ENCODE results near the gene EOMES. TPM values are rescaled to one million over a fixed set of nuclear protein-coding genes. Genes with fewer than 3 reads are reported as not detected.

EOMES gene
- polyA plus RNA-seq, 4 donors = 0.13 to 0.19 (median 0.16) TPM; not detected in 1

DNA sequence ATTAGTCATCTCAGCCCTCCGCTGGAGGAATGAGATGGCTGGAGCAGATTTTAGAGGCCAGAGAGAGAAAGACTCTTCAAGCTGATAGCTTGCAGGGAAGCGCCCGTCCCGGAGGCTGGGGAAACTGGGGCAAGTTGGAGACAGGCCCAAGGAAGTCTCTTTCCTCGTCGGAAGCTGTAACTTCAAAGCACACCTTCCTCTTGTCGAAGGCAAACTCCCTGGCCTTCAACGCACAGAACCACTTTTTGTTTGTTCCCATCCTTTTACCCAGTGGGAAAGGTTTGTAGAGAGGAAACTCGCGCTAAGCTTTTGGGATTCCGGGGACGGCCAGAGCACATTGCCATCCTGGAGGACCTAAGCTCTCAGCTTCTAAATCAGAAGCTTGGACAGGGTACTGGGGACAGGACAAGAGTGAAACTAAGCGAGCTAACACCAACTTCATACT is 900 bp upstream of the EOMES start:
- no peak for DNase-seq (ENCODE audit: low read depth in 4 of 4, low spot score in 2 of 4)

DNA sequence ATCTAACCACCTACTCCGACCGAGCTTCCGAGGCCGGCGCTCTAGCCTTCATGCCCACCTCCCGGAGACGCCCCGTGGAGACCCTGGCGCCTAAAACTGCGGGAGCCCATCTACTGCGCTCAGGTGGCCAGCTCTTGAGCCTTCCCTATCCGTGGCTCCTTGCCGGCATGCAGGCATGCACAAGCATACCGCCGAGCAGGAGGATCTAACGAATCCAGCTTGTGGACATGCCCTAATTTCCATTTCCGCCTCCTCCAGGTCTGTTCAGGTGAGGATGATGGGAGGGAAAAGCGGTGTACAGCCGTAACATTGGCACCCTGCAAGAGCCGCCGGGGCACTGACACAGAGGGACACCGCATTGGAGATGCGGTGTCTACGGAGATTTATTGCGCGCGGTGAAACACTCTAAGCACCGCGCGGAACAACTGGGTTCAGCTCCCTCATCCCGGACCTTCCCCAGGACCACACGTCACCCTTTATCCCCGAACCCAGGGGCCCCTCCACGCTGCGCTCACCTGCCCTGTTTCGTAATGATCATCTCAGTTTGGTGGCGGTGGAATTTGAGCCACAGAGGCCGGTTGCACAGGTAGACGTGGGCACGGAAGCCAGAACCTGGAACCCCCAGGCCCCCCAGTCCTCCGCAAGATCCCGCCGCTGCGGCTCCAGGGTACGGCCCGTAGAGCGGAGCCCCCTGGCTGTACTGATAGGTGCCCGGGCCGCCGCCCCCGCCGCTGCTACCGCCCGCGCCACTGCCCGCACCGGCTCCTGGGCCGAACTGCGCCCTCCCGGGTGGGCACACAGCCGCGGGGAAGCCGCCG is 1.0 kb downstream of the EOMES start:
- DNase-seq (ENCODE audit: low read depth in 4 of 4, low spot score in 2 of 4) = no peak

DNA sequence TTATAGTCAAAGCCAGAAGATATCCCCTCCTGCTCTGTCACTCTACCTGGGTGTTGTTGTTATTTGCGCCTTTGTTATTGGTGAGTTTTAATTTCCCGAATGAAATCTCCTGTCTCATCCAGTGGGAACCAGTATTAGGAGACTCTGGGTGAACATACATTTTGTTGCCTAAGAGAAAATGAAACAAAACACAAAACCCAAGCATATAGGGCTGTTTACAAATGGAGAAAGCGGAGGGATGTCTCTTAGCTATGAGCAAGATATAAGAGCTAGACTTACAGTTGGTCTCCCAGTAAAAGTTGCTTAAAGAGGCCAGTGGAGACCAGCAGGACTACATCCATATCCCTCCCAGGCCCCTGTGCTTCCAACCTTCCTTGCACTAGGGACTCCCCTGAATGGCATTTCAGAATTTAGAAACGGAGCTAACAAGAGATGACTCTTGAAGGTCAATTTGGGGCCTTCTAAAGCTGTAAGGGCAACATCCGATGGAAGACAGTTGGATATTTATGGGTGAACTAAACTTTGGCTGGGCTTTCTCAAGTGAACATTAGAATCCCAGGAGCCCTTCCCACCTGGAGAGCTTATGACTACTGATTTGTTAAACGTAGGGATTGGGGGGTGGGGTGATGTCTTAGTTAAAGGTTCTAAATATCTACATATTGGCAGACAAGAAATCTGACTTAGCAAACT is 2.7 kb downstream of the EOMES start:
- DNase-seq (ENCODE audit: low read depth in 4 of 4, low spot score in 2 of 4) = no peak

DNA sequence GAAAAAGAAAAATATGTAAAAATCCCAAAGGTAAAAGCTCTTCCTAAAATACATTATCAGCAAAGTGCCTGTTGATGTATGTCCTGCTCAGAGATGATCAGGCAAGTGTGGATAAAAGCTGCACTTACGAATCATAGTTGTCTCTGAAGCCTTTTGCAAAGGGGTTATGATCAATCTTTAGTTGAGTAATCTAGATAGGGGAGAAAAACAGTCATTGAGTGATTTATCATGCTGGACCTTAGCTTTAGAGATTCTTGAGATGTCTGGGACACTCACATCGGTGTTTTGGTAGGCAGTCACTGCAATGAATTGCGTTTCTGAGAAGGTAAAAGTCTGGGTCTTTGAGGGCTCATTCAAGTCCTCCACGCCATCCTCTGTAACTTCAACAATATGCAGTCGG is 3.7 kb downstream of the EOMES start:
- DNase-seq (ENCODE audit: low read depth in 4 of 4, low spot score in 2 of 4) = no peak

DNA sequence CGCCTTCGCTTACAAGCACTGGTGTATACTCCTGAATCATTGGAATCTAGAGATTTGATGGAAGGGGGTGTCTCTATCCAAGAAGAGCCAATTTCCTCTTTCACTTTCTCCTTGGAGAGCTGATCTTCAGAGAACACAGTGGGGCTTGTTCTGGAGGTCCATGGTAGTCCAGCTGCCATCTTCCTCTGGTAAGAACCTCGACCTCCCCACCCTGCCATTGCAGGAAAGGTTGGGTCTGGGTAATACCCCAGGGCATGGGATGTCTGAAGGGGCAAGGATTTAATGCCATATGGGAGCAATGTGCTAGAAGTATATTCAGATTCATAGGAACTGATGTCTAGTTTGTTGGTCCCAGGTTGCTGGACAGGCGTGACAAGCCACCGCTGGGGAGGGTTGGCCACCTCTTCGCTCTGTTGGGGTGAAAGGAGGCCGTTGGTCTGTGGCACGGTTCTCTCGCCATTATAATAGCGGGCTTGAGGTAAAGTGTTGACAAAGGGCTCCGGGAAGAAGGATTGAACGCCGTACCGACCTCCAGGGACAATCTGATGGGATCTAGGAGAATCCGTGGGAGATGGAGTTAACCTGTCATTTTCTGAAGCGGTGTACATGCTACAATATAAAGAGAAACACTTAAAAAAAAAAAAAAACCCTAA is 4.8 kb downstream of the EOMES start:
- DNase-seq (ENCODE audit: low read depth in 4 of 4, low spot score in 2 of 4) = no peak

DNA sequence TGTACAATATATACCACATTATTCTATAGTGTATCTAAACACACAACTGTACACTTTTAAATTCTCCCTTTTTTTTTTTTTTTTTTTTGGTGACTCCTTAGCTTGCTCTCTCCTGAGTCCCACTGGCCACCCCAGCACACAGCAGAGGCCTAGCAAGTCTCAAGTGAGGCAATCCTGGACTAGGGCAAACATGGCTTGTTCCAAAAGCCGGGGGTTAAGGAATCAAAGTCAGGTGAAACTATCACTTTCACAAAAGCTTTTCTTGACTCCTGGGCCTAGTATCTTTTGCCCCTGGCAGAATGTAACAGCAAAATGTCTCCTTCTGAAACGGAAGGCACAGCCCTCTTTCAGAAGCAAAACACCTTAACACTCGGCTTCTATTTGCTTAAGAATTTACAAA is 5.8 kb downstream of the EOMES start:
- no peak for DNase-seq (ENCODE audit: low read depth in 4 of 4, low spot score in 2 of 4)

DNA sequence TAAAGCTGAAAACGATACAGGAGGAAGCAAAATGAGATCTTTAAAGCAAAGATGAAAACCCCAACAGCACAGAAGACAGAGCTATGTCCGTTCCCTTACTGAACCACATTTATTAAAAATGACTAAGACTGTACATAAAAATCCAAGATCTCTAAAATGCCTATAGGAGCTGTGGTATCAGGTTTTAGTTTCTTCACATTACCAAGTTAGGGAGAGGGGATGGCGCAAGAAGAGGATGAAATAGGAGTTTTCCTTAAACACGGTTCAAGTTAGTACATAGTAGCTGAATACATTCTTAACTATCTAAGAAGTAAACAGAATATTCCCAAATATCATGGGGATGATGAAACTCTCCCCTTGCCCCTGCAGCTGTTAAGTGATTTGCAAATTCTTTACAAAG is 6.3 kb downstream of the EOMES start:
- no peak for DNase-seq (ENCODE audit: low read depth in 4 of 4, low spot score in 2 of 4)

DNA sequence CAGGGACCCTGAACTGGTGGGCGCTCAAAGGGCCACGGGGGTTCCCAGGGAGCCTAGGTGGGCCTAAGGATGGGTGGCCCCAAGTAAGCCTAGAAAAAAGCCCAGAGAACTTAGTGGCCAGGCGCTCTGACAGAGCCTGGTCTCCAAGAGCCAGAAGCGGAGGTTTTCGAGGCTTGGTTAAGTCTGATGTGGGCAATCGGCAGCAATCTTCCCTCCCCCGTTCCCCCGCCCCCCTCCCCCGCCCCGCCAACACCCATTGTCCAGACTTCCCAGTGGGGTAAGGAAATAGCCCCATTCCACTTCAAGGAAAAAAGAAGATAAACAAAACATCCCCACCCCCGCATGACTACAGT is 6.7 kb downstream of the EOMES start:
- no peak for DNase-seq (ENCODE audit: low read depth in 4 of 4, low spot score in 2 of 4)

DNA sequence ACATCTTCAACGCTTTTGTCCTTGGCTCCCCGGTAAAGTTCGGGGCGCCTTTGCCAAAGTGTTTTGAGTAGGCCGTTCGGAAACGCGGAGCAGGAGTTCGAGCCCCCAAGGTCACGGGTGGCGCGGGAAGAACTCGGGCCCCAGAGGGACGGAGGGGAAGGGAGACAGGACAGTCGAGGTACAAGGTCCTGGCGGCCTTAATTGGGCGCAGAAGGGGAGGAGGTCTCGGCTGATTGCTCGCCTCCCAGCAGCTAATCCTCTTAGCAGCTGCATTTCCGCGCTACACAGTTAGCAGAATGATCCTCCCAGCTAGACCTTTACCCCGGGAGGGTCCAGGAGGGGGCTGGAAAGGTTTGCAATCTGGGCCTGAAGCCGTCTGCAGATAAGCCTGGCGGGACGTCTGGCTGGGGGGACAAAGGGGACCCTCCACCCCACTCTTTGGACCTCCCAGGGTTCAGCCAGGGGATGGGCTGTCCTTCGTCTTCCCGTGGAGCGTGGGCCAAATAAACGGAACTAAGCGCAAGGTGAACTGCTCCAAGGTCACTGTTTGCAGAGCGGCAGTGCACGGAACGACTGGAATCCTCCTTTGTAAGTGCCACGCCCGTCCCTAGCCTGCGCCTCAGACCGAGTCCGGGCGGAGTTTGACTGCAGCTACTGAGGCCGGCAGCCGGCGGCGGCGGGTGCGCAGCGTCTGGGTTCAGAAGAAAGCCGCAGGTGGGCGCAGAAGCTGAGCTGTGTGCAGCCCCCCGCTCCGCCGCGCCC is 7.2 kb downstream of the EOMES start:
- DNase-seq (ENCODE audit: low read depth in 4 of 4, low spot score in 2 of 4) = no peak

DNA sequence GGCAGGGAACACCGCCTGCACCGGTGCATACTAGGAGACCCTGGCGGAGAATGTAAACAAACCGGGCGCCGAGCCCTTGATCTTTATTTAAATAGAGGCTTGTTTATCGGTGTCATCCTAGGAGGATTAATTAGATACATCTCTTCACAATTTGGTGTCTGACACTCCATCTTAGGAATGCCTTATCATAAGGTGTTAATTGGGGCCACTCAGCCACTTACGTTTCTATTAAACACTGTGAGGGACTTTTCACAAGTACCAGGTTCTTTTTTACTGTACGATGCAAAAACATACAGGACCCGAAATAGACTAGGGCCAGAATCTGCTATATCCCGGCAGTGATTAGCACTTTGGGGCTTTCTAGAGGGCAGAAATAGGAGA is 8.0 kb downstream of the EOMES start:
- no peak for DNase-seq (ENCODE audit: low read depth in 4 of 4, low spot score in 2 of 4)

DNA sequence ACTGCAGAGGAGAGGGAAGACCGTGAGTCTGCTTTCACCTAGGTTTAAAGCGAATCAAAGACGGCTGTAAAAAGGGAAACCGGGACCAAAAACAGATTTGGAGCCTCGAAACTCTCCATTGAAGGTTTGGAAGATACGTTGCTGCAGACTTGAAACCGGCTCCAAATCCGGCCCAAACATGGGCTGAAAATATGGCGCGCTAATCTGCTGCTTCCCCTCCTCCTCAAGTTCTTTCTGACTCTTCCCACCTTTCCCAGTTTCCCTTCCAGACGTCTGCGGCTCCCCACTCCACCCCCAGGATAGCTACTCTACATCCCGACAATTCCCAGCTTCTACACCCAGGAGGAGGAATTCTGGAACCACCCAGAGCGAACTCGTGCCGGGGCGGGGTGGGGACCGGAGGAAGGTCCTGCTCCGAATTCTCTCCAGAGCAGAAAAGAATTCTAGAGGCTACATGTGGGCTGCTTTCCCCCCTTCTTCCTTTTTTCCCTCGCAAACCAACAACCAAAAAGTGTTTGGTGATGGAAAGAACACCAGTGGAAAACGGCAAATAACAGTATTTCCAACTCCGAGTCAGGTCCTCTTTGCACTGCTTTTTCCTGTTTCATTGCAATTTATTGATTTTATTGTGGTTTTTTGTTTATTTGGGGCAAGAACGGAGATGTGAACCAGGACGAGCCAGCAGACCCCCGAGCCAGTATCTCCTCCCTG is 8.5 kb downstream of the EOMES start:
- no peak for DNase-seq (ENCODE audit: low read depth in 4 of 4, low spot score in 2 of 4)

DNA sequence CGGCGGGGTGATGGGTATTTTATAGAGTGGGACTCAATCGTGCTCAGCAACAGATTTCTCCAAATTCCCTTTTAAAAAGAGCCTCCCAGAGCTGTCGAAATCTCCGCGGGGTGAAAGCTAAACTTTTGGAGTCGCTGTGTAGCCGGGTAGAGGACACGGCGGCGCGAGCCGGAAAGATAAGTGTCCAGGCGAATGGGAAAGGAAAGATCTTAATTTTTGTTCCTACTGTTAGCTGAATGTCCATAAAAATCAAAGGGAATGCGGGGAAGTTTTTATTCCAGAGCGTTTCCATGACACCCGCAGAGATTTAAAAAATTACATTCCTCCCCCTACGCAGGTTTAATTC is 9.1 kb downstream of the EOMES start:
- DNase-seq (ENCODE audit: low read depth in 4 of 4, low spot score in 2 of 4) = no peak

DNA sequence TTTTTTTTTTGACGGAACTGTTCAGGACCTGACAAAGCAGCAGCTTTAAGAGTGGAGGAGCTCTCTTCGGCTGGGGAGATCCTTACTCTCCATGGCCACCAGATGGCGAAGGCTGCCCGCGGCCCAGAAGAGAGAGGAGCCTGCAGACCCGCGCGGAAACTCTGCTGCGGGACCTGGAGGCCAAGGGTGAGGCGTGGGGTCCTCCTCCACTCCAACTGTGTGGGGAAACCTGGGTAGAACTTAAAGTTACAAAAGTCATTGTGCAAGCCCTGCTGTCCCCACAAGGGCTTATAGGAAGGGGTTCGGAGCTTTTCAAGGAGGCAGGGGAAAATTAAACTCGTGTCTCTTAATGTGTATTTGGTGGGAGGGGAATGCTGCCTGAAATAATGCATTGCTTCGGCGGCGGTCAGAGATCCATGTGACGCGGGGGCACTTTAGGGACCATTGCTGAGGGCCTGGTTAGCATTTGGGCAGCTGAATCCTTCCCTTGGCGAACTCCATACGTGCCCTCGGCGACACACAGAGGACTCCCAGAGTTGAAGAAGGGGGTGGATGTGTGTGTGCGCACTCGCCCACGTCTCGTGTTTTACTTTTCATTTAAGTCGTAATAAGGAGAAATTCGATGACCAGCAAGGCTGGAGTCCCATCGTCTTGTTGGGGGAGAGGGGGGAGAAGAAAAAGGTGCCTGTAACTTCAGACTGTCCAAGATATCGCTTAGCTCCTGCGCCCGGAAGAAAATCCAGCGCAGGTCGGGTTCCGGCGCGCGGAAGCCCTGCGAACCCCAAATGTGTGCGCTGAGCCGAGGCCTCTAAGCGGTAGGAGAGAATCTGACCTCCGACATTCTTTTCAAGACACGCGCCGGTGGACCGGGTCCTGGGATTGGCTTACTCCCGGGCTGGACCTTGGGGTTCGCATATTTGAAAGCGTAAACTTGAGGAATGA is 9.7 kb downstream of the EOMES start:
- DNase-seq (ENCODE audit: low read depth in 4 of 4, low spot score in 2 of 4) = no peak

DNA sequence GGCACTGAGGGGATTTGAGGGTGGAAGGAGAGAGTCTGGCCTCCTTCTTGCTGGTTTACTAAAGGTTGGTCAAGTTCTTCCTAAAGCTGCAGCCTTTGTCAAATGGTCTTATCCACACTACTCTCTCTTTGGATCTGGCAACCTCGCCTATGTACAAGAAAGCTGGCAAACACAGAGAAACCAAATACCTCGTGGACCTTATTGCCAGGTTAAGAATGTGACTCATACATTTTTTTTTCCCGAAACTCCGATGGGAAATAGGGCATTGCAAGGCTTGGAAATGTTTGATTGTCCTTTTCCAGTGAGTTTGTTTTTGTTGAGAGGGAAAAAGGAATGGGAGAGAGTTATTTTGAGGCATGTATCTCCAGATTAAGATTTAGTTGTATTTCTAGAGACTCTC is 13.9 kb downstream of the EOMES start:
- DNase-seq (ENCODE audit: low read depth in 4 of 4, low spot score in 2 of 4) = no peak

DNA sequence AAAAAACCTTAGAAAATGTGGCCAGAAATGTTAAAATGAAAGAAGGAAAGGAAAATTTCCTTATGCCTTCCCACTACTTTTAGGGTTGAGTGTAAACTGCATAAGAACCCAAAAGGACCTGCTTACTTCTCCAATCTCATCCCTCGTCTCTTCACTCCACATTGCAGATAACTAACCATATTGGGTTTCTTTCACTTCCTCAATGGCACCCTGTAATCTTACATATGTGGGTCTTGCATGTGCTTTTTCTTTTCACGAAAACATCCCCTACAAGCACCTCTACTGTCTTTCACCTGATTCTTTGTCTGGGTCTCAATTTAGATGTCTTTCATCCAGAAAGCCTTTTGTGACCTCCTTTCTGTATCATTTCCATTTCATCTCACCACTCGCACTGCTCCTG is 23.1 kb downstream of the EOMES start:
- DNase-seq (ENCODE audit: low read depth in 4 of 4, low spot score in 2 of 4) = no peak

DNA sequence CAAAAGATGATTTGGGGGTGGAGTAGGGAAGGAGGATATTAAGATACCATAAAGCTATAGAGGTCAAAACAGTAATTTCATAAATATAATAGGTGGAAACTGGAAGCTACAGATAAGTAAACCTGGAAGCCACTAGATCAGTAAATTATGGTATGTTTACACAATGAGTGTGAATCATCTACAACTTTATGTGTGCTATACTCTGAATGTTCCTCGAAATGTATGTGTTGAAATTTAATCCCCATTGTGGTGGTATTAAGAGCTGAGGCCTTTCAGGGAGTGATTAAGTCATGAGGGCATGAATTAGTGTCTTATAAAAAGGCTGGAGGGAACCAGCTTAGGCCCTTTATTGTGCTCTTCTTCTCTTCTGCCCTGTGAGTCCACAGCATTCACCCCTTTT is 25.2 kb downstream of the EOMES start:
- no peak for DNase-seq (ENCODE audit: low read depth in 4 of 4, low spot score in 2 of 4)

DNA sequence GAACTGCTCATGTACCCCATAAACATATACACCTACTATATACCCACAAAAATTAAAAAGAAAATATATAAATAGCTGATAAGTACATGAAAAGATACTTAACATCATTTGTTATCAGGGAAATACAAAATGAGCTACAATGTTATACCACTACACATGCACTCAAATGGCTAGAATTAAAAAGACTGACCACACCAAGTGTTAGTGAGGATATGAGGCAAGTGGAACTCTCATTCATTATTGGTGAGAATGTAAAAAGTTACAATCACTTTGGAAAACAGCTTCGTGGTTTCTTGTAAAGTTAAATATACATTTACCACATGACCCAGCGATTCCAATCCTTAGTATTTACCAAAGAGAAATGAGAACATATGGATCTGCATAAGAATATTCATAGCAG is 26.5 kb downstream of the EOMES start:
- no peak for DNase-seq (ENCODE audit: low read depth in 4 of 4, low spot score in 2 of 4)

DNA sequence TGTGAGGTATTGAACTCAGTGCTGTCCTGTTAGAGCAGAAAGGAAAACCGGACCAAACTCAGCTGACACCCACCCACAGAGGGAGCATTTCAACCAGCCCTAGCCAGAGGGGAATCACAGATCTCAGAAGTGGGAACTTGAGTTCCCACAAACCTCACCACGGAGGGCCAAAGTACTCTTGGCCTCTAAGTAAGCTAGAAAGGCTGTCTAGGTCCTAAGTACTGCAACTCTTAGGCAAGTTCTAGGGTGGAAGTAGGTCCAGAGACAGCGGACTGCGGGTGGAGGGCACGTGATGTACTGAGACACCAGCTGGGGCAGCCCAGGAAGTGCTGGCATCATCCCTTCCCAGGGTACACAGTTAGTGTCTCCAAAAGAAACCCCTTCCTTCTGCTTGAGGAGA is 34.1 kb downstream of the EOMES start:
- no peak for DNase-seq (ENCODE audit: low read depth in 4 of 4, low spot score in 2 of 4)

DNA sequence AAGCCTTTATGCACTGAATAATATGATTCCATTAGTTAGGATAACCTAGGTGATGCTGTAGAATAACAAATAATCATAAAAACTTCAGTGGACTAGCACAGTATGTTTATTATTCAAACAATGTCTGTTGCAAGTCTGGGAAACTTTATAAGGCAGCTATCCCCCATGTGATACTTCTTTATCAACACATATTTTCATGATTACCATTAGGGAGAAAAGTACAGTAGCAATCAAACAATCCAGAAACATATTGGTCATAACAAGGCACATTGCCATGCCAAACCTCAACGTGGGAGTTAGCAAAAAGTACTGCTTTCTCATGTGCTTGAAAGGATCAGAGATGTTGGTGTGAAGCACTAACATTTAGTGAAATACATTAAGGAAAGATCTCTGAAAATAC is 35.5 kb downstream of the EOMES start:
- DNase-seq (ENCODE audit: low read depth in 4 of 4, low spot score in 2 of 4) = no peak

DNA sequence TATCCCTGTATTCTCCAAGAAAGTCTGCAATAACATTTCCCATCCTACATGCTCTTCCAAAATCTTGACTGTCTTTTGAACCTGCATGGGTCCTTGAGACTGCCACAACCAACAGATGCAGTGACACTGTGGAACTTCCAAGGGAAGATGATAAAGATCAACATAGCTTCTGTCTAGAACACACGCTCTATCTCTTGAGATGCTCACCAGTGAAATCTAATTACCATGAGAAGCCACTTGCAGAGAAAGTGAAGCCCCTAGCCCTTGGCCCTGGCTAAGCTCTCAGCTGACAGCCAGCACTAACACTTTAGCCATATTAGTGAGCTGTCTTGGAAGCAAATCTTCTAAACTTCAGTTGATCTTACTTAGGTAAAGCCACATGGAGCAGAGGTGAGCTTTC is 36.6 kb downstream of the EOMES start:
- no peak for DNase-seq (ENCODE audit: low read depth in 4 of 4, low spot score in 2 of 4)

Measured in left renal cortex interstitium (tissue), 4 donors.